ENCODE measurements around the gene PRIMA1. TPM values are rescaled to one million over a fixed set of nuclear protein-coding genes. Genes with fewer than 3 reads are reported as not detected.

The PRIMA1 gene
- total and polyA plus RNA-seq, 12 donors: 1.8 to 16.3 (median 4.1) TPM

- no peaks in the 10 kb centered on the region for H3K9me3 ChIP-seq
- H3K27me3 ChIP-seq: no peaks in the 10 kb centered on the region
- peaks cover 0 to 57% (median 16%) of the 10 kb centered on the region in 9 donors for H3K4me1 ChIP-seq
- no peak for TF ChIP-seq CTCF (IDR thresholded peaks at IDR 0.05)
- ATAC-seq (no peak), DNase-seq (no peak)
- 81 to 84% methylated on average over 8 of the region's 8 CpGs for WGBS, 2 donors
- intact Hi-C loops (cut with DNase I): no loop called here
- H3K4me3 ChIP-seq: no peak overlapping the region
- H3K27ac ChIP-seq: peak overlapping the region; percentile 36 to 95 (median 85)
- H3K36me3 ChIP-seq: no peaks in the 10 kb centered on the region
These were observed 39.2 kb downstream of the PRIMA1 start for GRCh38 chr14:93749076-93749420.

- intact Hi-C loops (cut with DNase I): no loop called here
- TF ChIP-seq CTCF (IDR thresholded peaks at IDR 0.05): no peak
- Histone ChIP-seq H3K4me1 (peaks cover 0 to 54% (median 15%) of the 10 kb centered on the region in 9 donors), H3K4me3 (peak overlapping the region in 1 of 10 donors; percentile 14), H3K36me3 (no peaks in the 10 kb centered on the region), H3K27ac (peak overlapping the region; percentile 36 to 95 (median 85)), H3K9me3 (no peaks in the 10 kb centered on the region), H3K27me3 (no peaks in the 10 kb centered on the region)
- DNase-seq: peak; percentile 50 to 58
- 25 to 26% methylated on average over 25 of the region's 25 CpGs for WGBS, 2 donors
- peak; percentile 46 to 83 (median 76) for ATAC-seq
These were observed 39.8 kb downstream of the PRIMA1 start for GRCh38 chr14:93748208-93749075.

GRCh38 chr14:93747560-93747959 lies 40.7 kb downstream of the PRIMA1 start:
- H3K4me1 ChIP-seq: peaks cover 1 to 53% (median 16%) of the 10 kb centered on the region in 9 donors
- intact Hi-C loops (cut with DNase I): loop anchor here in 1 of 10 donors (1.0 kb wide), 1 partner anchor 42 kb away; no protein-coding TSS in a partner anchor
- H3K27ac ChIP-seq: peak overlapping the region in 7 of 10 donors; percentile 85 to 95 (median 86)
- H3K4me3 ChIP-seq: no peak overlapping the region
- DNase-seq: no peak
- no peaks in the 10 kb centered on the region for H3K9me3 ChIP-seq
- H3K36me3 ChIP-seq: no peaks in the 10 kb centered on the region
- no peak for TF ChIP-seq CTCF (IDR thresholded peaks at IDR 0.05)
- H3K27me3 ChIP-seq: no peaks in the 10 kb centered on the region
- no peak for ATAC-seq
- 96 to 100% methylated on average over 1 of the region's 1 CpG for WGBS, 2 donors

GRCh38 chr14:93747102-93747501 lies 41.2 kb downstream of the PRIMA1 start:
- no peaks in the 10 kb centered on the region for H3K27me3 ChIP-seq
- H3K36me3 ChIP-seq: no peaks in the 10 kb centered on the region
- H3K9me3 ChIP-seq: no peaks in the 10 kb centered on the region
- DNase-seq (no peak), ATAC-seq (no peak)
- 59 to 73% methylated on average over 15 of the region's 15 CpGs for WGBS, 2 donors
- intact Hi-C loops (cut with DNase I): loop anchor here in 1 of 10 donors (1.0 kb wide), 1 partner anchor 42 kb away; no protein-coding TSS in a partner anchor
- H3K27ac ChIP-seq: peak overlapping the region in 2 of 10 donors; percentile 85 to 95
- H3K4me3 ChIP-seq: no peak overlapping the region
- peaks cover 3 to 53% (median 20%) of the 10 kb centered on the region in 9 donors for H3K4me1 ChIP-seq
- TF ChIP-seq CTCF (IDR thresholded peaks at IDR 0.05): no peak

Data from heart right ventricle (tissue), 16 donors.